D341Med (cell line): ENCODE results near the gene HTD2.

Source experiments
- DNase-seq: peaks from one replicate; pipeline ENCODE4 v3.0.0; 2012; ENCODE audit warnings: low spot score

HTD2 gene

GRCh38 chr3:58292866-58293265 is 13.5 kb upstream of the HTD2 start:
- no peak for DNase-seq

GRCh38 chr3:58293516-58293915 is 12.8 kb upstream of the HTD2 start:
- DNase-seq: no peak

GRCh38 chr3:58296269-58296668 is 10.1 kb upstream of the HTD2 start:
- no peak for DNase-seq

- no peak for DNase-seq
These were observed 9.5 kb upstream of the HTD2 start for GRCh38 chr3:58296843-58297242.

- DNase-seq: no peak
These were observed 8.1 kb upstream of the HTD2 start for GRCh38 chr3:58298190-58298589.

GRCh38 chr3:58299075-58299474 is 7.2 kb upstream of the HTD2 start:
- DNase-seq: no peak

GRCh38 chr3:58299839-58300516 is 6.3 kb upstream of the HTD2 start:
- no peak for DNase-seq

- no peak for DNase-seq
These were observed 1.4 kb downstream of the HTD2 start for GRCh38 chr3:58307639-58308215.

GRCh38 chr3:58308728-58309127 is 2.4 kb downstream of the HTD2 start:
- no peak for DNase-seq

GRCh38 chr3:58317811-58318210 is 11.5 kb downstream of the HTD2 start:
- no peak for DNase-seq

GRCh38 chr3:58321791-58322190 is 15.5 kb downstream of the HTD2 start:
- no peak for DNase-seq

- no peak for DNase-seq
These were observed 16.5 kb downstream of the HTD2 start for GRCh38 chr3:58322793-58323192.

GRCh38 chr3:58323529-58324390 is 17.4 kb downstream of the HTD2 start:
- no peak for DNase-seq

- no peak for DNase-seq
These were observed 18.4 kb downstream of the HTD2 start for GRCh38 chr3:58324391-58325390.

GRCh38 chr3:58325525-58325992 is 19.2 kb downstream of the HTD2 start:
- DNase-seq: no peak

- no peak for DNase-seq
These were observed 20.1 kb downstream of the HTD2 start for GRCh38 chr3:58326267-58326900.

- DNase-seq: no peak
These were observed 23.0 kb downstream of the HTD2 start for GRCh38 chr3:58329150-58329921.

GRCh38 chr3:58329922-58330413 is 23.6 kb downstream of the HTD2 start:
- DNase-seq: no peak

GRCh38 chr3:58331593-58332152 is 25.4 kb downstream of the HTD2 start:
- DNase-seq: no peak
